ENCODE results near the gene GNAL.
A peak's percentile ranks its signal among the peaks of the same experiment; 100 is the strongest.
"Not testable (repeated sequence)": the region's sequence is repeated elsewhere in the genome, so short reads cannot be mapped to it uniquely, and the experiment has no call there.

The GNAL gene

GRCh38 chr18:11850821-11851145 lies 161.7 kb downstream of the GNAL start:
- Histone ChIP-seq H3K27ac (peak overlapping the region; percentile 95), H3K9ac (peak overlapping the region; percentile 81), H3K4me3 (ENCODE audit: low read depth, low read length) (peak overlapping the region; percentile 97), H3K9me3 (ENCODE audit: control insufficient read depth, low read length) (no peaks in the 10 kb centered on the region), H3K4me1 (peaks cover 12% of the 10 kb centered on the region), H2AFZ (peak overlapping the region; percentile 67), H3K27me3 (ENCODE audit: control insufficient read depth, insufficient read depth, low read length) (no peaks in the 10 kb centered on the region), H3K36me3 (ENCODE audit: control insufficient read depth, insufficient read depth, low read length) (no peaks in the 10 kb centered on the region), H3K79me2 (peaks cover 11% of the 10 kb centered on the region), H3K4me2 (ENCODE audit: low read length) (peak overlapping the region; percentile 89)
- TF ChIP-seq CTCF (IDR thresholded peaks at IDR 0.05): no peak

- Histone ChIP-seq H3K9me3 (ENCODE audit: control insufficient read depth, low read length) (no peaks in the 10 kb centered on the region), H3K79me2 (peaks cover 11% of the 10 kb centered on the region), H3K27ac (peak within 1 kb of the TSS; percentile 95), H3K36me3 (ENCODE audit: control insufficient read depth, insufficient read depth, low read length) (no peaks in the 10 kb centered on the region), H2AFZ (peak within 1 kb of the TSS; percentile 67), H3K9ac (peak within 1 kb of the TSS; percentile 81), H3K4me1 (peaks cover 12% of the 10 kb centered on the region), H3K4me3 (ENCODE audit: low read depth, low read length) (peak within 1 kb of the TSS; percentile 97), H3K27me3 (ENCODE audit: control insufficient read depth, insufficient read depth, low read length) (no peaks in the 10 kb centered on the region), H3K4me2 (ENCODE audit: low read length) (peak within 1 kb of the TSS; percentile 89)
- no peak for TF ChIP-seq CTCF (IDR thresholded peaks at IDR 0.05)
Observed at GRCh38 chr18:11851146-11851805, 162.2 kb downstream of the GNAL start, which contains the start of gene CHMP1B. Gene CHMP1B, plus strand, starts transcription at chr18:11851413. Its CDS starts 99 bp downstream, at chr18:11851512.

- H3K79me2 ChIP-seq: peaks cover 11% of the 10 kb centered on the region
- peak overlapping the region; percentile 81 for H3K9ac ChIP-seq
- peak overlapping the region; percentile 95 for H3K27ac ChIP-seq
- no peaks in the 10 kb centered on the region for H3K27me3 ChIP-seq (ENCODE audit: control insufficient read depth, insufficient read depth, low read length)
- peak overlapping the region; percentile 67 for H2AFZ ChIP-seq
- peak overlapping the region; percentile 89 for H3K4me2 ChIP-seq (ENCODE audit: low read length)
- no peak for TF ChIP-seq CTCF (IDR thresholded peaks at IDR 0.05)
- no peaks in the 10 kb centered on the region for H3K36me3 ChIP-seq (ENCODE audit: control insufficient read depth, insufficient read depth, low read length)
- H3K9me3 ChIP-seq (ENCODE audit: control insufficient read depth, low read length): no peaks in the 10 kb centered on the region
- peaks cover 12% of the 10 kb centered on the region for H3K4me1 ChIP-seq
- H3K4me3 ChIP-seq (ENCODE audit: low read depth, low read length): peak overlapping the region; percentile 97
Observed at GRCh38 chr18:11851806-11852337, 162.8 kb downstream of the GNAL start.

DNA sequence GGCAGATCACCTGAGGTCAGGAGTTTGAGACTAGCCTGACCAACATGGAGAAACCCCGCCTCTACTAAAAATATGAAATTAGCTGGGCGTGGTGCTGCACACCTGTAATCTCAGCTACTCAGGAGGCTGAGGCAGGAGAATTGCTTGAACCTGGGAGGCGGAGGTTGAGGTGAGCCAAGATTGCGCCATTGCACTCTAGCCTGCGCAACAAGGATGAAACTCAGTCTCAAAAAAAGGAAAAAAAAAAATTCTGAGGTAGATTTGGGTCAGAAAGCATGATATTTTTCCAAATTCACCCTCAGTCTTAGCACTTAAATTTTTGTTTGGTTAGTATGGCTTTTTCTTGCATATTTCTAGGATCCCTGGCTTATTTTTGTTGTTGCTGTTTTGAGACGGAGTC lies 165.5 kb downstream of the GNAL start:
- Histone ChIP-seq H3K4me1 (peaks cover 17% of the 10 kb centered on the region), H3K79me2 (peaks cover 11% of the 10 kb centered on the region)
- not testable (repeated sequence) for H3K4me3 ChIP-seq (ENCODE audit: low read depth, low read length); H3K36me3 ChIP-seq (ENCODE audit: control insufficient read depth, insufficient read depth, low read length); H3K27ac ChIP-seq; H3K9ac ChIP-seq; H3K27me3 ChIP-seq (ENCODE audit: control insufficient read depth, insufficient read depth, low read length); H3K4me2 ChIP-seq (ENCODE audit: low read length); H2AFZ ChIP-seq; H3K9me3 ChIP-seq (ENCODE audit: control insufficient read depth, low read length)

DNA sequence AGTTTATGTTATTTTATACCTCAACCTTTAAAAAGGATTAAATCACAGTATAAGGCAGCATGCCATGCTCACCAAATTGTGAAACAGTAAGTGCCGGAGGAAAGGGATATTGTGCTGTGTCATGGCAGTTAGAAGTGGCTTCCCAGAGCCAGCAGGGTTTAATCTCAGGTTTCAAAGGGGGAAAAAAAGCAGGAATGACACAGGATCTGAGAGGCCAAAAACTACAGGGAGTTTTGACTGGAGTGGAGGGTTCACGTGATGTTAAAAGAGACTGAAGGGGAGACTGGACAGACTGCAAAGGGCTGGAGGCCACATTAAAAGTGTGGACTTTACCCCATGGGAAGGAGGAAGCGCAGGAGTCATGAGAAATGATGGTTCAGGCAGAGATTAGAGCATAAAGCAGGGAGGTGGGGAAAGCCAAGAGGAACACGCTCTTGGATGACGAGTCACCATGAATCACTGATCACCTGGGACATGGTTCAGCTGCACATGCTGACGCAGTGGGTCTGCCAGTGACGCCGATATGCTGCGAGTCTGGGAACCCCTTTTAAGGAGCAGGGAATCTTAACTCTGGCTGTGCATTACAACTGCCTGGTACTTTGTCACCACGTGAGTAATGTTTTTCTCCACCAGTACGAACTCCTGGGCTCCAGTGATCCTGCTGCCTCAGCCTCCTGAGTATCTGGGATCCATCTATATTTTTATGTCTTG lies 168.3 kb downstream of the GNAL start:
- Histone ChIP-seq H3K4me1 (peaks cover 9% of the 10 kb centered on the region), H3K9me3 (ENCODE audit: control insufficient read depth, low read length) (no peaks in the 10 kb centered on the region), H3K27me3 (ENCODE audit: control insufficient read depth, insufficient read depth, low read length) (no peaks in the 10 kb centered on the region), H3K4me3 (ENCODE audit: low read depth, low read length) (no peak overlapping the region), H3K9ac (no peak overlapping the region), H3K36me3 (ENCODE audit: control insufficient read depth, insufficient read depth, low read length) (no peaks in the 10 kb centered on the region), H3K4me2 (ENCODE audit: low read length) (peak overlapping the region; percentile 2), H3K27ac (peak overlapping the region; percentile 68), H3K79me2 (peaks cover under 1% of the 10 kb centered on the region), H2AFZ (peak overlapping the region; percentile 64)
- no peak for TF ChIP-seq CTCF (IDR thresholded peaks at IDR 0.05)
